Midbrain (tissue), 1 donor: ENCODE results near the gene MCCC1.
"Not testable (repeated sequence)": the region's sequence is repeated elsewhere in the genome, so short reads cannot be mapped to it uniquely, and the experiment has no call there.

Source experiments
- DNase-seq: peaks from one replicate; lab custom pipeline; 2025; lab: John Stamatoyannopoulos, UW

Gene MCCC1

GRCh38 chr3:183099026-183099837 lies at the start of gene MCCC1:
MCCC1 (minus strand) TSS chr3:183099496; CDS start chr3:183099440, 56 bp downstream.
- peak; percentile 99 for DNase-seq

GRCh38 chr3:183148056-183148455 lies 48.8 kb upstream of the MCCC1 start:
- no peak for DNase-seq

- no peak for DNase-seq
Measured at GRCh38 chr3:183144363-183144762, 45.1 kb upstream of the MCCC1 start.

- DNase-seq = no peak
Measured at GRCh38 chr3:183142199-183142598, 42.9 kb upstream of the MCCC1 start.

- no peak for DNase-seq
Measured at GRCh38 chr3:183134844-183135243, 35.5 kb upstream of the MCCC1 start.

- no peak for DNase-seq
Measured at GRCh38 chr3:183132409-183132808, 33.1 kb upstream of the MCCC1 start.

- DNase-seq = no peak
Measured at GRCh38 chr3:183131735-183132134, 32.4 kb upstream of the MCCC1 start.

- DNase-seq = no peak
Measured at GRCh38 chr3:183131186-183131725, 32.0 kb upstream of the MCCC1 start.

GRCh38 chr3:183129243-183129642 lies 29.9 kb upstream of the MCCC1 start:
- DNase-seq = no peak

- DNase-seq = no peak
Measured at GRCh38 chr3:183128709-183129108, 29.4 kb upstream of the MCCC1 start.

- DNase-seq = no peak
Measured at GRCh38 chr3:183123891-183124290, 24.6 kb upstream of the MCCC1 start.

- peak; percentile 62 for DNase-seq
Measured at GRCh38 chr3:183122257-183122932, 23.1 kb upstream of the MCCC1 start.

GRCh38 chr3:183120538-183121215 lies 21.4 kb upstream of the MCCC1 start:
- no peak for DNase-seq

GRCh38 chr3:183117056-183117455 lies 17.8 kb upstream of the MCCC1 start:
- DNase-seq = no peak

GRCh38 chr3:183116025-183116614 lies 16.8 kb upstream of the MCCC1 start:
- DNase-seq = peak; percentile 28

GRCh38 chr3:183114384-183115178 lies 15.3 kb upstream of the MCCC1 start:
- DNase-seq = no peak

GRCh38 chr3:183109847-183110246 lies 10.6 kb upstream of the MCCC1 start:
- DNase-seq = not testable (repeated sequence)

GRCh38 chr3:183108470-183108869 lies 9.2 kb upstream of the MCCC1 start:
- DNase-seq = no peak

- DNase-seq = peak; percentile 8
Measured at GRCh38 chr3:183108001-183108449, 8.7 kb upstream of the MCCC1 start.

- not testable (repeated sequence) for DNase-seq
Measured at GRCh38 chr3:183107372-183107771, 8.1 kb upstream of the MCCC1 start.

- no peak for DNase-seq
Measured at GRCh38 chr3:183106635-183107034, 7.3 kb upstream of the MCCC1 start.
